ENCODE measurements around the gene FBXO2.

FBXO2 gene, protein sequence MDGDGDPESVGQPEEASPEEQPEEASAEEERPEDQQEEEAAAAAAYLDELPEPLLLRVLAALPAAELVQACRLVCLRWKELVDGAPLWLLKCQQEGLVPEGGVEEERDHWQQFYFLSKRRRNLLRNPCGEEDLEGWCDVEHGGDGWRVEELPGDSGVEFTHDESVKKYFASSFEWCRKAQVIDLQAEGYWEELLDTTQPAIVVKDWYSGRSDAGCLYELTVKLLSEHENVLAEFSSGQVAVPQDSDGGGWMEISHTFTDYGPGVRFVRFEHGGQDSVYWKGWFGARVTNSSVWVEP

DNA sequence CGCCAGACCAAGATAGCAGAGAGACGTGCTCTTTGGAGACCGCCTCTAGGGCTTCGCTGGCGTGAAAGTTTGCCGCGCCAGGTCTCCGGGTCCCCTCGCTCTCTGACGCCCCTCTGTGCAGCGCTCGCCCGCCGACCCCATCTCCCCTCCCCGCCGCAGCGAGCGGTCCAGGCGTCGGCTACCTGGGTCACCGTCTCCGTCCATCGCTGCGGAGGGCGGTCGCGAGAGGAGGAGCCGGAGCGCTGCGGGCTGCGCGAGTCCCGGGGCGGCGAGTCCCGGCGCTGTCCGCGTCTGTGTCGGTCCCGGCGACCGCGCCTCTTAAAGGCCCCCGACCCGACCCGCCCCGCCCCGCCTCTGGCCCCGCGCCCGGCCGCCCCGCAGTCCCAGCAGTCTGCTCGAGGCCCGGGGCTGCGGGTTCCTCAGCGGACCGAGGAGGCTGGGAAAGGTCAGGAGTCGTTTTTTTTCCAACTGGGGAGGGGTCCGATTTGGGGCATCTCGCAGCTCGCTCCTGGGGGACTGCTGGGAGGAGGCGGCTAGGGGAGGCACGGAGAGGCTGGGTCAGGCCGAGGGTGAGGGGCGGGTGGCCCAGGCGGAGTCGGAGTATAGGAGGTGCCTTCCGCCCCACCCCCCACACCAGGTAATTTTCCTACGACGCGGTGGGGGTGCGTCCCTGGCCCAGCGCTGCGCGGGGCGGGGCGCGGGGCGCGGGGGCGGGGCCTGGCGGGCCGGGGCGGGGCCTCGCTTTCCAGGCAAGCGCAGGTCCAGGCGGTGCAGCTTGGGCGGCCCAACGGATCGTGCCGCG lies at the start of gene FBXO2, which contains the start of gene FBXO44:
FBXO2 (minus strand) TSS at position 293 of the 802 bp plus-strand sequence; CDS start at position 204, 89 bp downstream.
FBXO44 (plus strand) TSS at position 741 of the 802 bp plus-strand sequence. CDS start 959 bp downstream, outside the sequence.
- DNase-seq (ENCODE audit: low spot score): no peak

DNA sequence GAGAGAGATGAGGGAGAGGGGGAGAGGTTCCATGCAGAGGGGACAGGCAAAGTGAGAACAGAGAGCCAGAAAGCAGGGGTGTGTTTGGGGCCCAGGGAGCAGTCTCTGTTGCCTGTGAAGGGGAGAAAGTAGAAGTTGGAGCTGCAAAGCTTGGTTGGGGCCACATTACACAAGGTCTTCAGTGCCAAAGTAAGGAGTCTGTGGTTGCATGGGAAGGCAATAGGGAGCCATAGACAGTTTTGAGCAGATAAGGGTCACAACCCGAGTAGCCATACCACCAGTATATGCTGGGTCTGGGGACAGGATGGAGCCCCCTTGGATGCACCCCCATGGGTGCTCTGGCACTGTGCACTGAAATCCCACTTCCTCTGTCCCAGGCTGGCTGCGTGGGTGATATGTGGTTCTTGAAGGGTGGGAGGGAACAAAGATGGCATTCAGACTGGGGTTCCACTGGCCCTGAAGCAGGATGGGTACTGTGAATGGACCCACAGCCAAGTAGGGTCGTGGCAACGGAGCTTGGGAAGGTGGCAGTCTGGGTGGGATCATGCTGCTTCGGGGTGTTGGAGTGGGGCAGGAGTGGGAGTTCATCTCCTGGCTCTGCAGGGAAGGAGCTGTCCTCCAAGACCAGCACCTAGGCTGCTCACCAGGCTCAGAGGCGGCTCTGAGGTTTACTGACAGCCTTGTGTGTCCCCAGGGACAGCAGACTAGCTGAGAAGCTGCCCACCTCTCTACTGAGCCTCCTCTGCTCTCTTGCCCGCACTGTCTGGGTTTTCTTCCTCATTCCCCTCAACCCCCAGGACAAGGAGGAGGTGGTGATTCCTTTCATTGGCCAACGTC lies 49.3 kb upstream of the FBXO2 start:
- no peak for DNase-seq (ENCODE audit: low spot score)

DNA sequence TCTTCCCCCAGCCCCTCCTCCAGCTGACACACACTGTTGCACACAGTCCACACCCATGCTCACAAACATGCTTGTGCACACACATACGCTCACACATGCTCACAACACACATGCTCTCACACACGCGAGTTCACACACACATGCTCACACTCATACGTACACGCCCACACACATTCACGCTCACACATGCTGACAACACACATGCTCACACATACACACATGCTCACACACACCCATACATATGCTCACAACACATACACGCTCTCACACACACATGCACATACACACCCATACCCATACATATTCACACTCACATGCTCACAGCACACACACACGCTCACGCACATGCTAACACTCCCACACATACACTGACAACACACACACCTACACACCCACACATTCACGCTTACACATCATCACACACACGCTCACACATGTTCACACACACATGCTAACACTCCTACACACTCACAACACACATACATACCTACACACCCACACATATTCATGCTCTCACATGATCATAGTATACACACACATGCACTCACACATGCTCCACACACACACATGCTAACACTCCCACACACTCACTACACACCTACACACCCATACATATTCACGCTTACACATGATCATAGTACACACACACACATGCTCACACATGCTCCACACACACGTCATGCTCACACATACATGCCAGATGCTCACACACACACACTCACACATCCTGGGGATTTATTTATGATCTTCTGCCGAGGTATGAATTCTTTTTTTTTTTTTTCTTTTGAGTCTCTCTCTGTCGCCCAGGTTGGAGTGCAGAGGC lies 48.0 kb upstream of the FBXO2 start:
- DNase-seq (ENCODE audit: low spot score): no peak

DNA sequence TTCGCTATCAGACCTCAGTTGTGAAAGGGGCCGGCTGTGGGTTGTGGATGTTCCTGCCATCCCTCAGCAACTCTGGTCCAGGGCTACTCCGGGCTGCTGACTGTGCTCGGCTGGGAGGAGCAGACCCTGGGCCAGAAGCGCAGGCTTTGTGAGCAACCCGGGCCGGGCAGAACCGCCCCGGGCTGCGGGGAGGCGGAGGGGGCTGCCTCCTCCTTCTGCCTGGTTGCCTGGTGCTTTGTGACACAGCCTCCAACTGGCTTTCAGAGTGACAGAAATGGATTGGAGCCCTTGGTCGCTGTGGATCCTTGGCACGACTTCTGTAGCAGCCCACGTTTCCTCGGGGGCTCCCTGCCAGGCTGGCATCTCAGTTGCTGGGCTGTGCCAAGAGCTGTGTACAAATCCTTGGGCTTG lies 47.3 kb upstream of the FBXO2 start:
- DNase-seq (ENCODE audit: low spot score): no peak

DNA sequence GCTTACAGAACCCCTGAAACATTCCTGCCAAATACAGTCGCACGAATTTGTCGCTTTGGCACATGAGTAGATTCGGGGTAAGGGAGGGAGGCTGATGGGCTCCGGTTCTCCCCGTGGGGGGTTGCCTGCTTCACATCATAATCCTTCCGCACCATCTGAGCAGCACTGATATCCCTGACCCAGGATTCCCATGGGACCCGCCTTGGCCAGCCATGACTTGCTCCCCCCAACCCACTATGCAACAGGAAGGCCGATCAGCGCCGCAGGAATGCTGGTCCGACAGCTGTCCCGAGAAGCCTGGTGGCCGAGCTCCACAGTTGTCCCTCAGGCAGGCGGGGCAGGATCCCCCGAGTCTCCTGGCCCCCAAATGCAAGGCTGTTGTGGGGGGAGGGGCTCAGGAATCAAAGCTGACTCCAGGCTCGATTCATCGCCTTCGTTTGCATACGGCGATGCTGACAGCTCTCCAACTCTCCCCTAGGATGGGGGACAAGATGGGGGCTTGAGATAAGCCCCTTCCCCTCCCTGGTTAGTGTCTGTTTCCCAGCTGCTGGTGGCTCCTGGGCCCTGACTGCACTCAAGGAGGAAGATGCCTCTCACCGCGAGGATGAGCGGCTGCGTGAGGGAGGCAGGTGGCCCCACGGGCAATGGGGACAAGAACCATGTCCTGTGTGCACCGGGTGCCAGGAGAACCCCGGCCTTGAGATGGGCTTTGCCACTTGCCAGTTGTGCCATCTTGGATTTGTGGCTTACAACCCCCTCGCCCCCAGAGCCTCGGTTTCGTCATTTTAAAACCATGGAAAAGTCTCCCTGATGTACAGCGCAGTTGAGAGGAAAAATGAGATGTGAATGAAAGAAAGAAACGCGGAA lies 46.6 kb upstream of the FBXO2 start:
- no peak for DNase-seq (ENCODE audit: low spot score)

DNA sequence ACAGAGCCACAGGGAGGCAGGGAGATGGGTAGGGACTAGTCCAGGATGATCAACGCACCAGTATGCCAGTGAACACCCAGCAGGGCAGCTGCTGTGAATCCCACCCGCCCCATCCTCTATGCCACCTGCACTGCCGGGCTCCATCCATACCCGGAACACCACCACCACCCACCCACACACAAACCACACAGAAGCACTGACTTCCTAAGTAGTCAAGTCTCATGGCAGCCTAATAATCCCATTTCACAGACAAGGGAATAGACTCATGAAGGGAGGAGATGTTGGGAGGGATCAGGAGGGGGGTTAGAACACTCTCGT lies 43.6 kb upstream of the FBXO2 start:
- no peak for DNase-seq (ENCODE audit: low spot score)

DNA sequence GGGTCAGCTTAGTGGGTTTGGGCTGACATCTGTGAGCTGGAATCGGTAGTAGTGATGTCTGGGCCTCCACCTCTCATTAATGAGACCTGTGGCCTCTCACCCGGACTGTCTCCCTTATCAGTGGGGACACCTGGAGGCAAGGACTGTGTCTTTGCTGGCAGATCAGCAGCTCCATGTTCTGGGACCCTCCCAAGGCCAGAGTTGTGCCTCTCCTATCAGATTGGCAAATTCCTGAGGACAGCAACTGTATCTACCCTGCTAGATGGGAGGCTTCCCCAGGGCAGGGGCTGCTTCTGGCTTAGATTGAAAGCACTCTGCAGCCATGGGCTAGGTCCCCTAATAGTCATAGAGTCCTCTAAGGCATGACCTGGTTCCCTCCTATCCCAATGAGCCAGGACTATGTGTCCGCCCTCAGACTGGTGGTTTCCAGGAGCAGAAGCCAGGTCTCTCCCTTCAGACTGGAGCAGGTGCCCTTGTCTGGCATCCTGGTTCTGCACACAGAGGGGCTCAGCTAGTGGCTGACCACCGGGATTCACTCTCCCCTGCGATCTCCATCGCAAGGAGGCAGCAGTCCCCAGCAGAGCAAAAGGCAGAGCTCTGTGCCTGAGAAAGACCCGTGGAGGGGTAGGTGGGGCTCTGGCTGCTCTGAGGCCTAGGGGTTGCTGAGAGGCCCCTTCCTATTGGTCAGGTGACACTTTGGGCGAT lies 43.1 kb upstream of the FBXO2 start:
- DNase-seq (ENCODE audit: low spot score): peak; percentile 32

DNA sequence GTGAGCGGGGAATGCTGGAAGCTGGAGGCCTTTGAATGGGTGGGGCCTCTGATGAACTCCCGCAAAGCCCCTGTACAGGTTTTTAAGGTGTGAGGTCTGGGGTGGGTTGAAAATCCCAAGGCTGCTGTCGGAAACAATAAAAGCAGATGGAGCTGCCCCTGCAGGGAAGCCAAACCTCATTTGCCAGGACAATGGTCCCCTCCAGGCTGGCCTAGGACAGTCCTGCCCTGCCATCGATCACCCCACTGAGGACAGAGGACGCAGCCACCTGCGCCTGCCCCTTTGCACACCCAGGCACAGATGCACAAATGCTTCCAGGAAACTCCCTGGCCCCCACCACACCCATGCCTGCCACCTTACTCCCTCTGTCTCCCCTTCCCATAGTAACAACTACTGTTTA lies 41.6 kb upstream of the FBXO2 start:
- no peak for DNase-seq (ENCODE audit: low spot score)

DNA sequence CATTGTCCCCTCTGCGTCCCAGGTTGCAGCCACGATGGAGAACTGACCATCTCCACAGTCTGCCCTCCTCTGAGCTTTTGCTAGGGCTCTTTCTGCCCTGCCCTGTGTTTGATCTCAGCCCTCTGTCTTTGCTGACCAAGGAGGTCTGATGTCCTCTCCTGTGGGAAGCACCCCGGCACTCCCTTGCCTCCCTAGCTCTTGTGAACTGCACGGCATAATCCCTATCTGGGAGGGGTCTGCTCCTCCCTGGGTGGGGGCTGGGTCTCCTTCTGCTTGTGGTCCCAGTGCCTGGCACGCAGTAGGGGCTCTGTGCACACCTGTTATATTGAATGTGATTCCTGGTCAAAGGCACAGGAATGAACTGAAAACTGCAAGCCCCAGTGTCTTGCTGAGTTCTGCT lies 39.7 kb upstream of the FBXO2 start:
- DNase-seq (ENCODE audit: low spot score): no peak

DNA sequence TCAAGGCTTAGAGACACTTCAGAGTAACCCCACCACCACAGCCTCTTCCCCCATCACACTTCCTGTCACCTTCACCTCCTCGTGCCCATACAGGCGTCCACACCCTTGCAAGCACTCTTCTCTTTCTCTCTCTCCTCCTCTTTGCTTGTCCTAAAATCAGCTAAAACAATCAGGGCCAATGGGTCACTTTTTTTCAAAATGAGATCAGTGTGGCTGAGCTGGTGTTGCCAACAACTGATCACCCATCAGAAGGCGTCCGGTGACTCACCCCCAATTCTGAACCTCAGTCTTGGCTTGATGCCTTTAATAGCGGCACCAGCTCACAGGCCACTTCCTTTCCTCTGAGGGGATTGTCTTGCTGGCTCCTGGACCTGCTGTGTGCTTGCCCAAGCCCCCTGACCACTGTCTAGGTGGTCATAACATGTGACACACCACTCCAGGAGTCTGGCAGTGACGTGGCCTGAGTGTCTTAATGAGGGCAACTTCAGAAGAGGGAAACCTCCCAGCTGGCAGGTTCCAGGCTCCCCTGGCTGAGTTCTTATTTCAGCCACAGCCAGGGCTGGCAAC lies 38.9 kb upstream of the FBXO2 start:
- DNase-seq (ENCODE audit: low spot score): no peak

DNA sequence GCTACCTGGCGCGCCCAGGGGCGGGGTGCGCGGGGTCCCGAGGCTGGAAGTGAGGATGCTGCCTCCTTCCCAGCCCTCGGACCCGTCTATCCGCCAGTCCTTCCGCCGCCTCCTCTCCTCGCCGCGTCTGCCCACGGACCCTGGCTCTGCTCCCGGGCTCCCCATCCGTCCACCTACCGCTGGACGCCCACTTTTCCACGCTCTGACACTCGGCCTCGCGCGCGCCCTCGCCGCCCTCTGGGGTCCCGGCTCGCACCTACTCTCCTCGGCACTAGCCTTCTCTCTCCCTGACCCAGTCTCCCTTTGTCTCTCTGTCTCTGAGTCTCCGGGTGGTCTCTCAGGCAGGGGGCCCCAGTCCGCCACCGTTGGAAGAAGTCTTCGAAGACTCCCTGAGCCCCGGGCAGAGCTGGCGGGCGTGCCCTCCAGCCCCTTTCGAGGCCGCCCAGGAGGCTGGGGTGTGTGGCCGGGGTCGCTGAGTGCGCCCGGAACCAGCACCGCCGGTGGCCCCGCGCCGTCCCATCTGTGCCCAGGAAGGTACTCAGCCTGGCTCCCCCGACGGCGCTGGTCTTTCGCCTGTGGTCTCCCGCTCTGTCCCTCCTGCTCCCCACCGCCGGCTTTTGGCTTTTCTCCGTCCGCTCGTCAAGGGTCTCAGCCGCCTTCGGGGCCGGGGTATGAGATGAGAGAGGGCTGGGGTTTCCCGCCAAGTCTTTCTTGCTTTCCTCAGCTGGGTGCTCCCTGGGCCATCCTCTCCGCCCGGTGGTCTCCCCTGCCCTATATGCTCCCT lies 37.9 kb upstream of the FBXO2 start:
- DNase-seq (ENCODE audit: low spot score): no peak

DNA sequence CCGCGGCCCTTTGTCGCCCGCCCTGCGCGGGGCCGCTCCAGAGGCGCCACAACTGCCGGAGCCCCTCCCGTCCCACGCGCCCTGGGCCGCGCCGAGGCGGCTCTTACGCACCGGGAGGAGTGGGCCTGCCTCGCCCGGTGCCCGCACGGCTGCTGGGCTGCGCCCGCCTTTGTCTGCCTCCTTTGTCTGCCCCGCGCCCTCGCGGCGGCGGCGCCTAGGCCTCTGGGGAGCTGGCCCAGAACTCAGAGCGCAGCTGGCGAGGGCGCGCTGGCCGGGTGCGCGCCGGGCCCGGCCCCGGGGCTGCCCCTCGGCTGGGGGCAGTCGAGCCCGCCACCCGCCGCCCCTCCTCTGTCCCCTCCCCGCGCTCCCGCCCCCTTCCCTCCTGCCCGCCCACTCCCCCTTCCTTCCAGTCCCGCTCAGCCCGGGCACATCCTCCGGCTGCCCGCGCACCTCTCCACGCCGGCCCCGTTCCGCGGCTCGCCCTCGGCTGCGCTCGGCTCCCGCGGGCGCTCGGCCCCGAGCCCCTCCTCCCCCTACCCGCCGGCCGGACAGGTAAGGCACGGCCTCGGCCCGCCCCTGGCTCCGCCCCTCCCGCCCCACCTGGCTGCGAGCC lies 37.2 kb upstream of the FBXO2 start, which contains the start of gene DRAXIN:
DRAXIN (plus strand) TSS at position 409 of the 613 bp plus-strand sequence. CDS start 14,549 bp downstream, outside the sequence.
- no peak for DNase-seq (ENCODE audit: low spot score)

DNA sequence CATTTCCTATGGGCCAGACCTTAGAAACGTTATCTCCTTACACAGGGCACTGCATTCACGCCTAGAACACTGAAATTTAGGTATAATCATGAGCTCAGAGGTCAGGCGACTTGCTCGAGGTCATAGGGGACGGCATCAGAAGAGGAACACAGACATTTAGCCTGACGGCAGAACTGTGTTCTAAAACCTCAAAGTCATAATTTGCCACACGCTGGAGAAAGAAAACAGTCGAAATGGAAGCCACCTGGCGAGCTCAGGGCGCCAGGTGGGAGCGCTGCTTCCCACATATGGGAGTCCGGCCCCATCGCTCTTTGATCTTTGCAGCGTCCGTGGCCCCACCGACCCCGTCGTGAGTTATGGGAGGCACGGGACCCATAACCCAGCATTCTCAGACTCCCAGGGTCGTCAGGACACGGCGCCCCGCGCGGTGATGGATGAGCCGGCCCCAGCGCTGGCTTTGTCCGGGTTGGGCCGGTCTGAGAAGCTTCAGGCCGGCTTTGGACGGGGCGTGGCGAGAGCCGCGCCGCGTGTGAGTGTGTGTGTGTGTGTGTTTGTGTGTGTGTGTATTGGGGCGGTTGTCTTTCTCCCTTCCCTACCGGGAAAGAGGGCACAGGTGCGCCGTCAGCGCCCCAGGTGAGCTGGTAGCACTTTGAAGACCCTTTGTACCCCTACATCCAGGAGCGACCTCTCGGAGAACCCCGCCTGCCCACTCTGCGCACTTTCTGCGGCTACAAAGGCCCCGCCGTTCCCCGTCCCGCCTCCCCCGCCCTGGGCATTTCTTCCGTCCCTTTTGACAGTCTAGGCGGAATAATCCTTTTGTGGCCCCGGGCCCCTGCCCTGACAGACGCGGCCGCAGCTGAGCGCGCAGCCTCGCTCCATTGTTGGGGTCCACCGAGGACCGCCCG lies 36.4 kb upstream of the FBXO2 start:
- DNase-seq (ENCODE audit: low spot score): no peak

DNA sequence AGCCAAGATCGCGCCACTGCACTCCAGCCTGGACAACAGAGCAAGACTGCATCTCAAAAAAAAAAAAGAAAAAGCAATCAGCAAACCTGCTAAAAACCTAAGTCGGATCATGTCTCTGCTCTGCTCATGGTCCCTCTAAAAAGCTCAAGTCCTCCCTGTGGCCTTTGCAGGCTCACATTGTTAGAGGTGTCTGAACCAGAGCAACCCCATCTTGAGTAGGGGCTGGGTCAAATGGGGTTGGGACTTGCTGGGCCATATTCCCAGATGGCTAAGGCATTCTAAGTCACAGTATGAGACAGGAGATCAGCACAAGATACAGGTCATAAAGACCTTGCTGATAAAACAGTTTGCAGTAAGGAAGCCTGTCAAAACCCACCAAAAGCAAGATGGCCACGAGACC lies 34.3 kb upstream of the FBXO2 start:
- no peak for DNase-seq (ENCODE audit: low spot score)

DNA sequence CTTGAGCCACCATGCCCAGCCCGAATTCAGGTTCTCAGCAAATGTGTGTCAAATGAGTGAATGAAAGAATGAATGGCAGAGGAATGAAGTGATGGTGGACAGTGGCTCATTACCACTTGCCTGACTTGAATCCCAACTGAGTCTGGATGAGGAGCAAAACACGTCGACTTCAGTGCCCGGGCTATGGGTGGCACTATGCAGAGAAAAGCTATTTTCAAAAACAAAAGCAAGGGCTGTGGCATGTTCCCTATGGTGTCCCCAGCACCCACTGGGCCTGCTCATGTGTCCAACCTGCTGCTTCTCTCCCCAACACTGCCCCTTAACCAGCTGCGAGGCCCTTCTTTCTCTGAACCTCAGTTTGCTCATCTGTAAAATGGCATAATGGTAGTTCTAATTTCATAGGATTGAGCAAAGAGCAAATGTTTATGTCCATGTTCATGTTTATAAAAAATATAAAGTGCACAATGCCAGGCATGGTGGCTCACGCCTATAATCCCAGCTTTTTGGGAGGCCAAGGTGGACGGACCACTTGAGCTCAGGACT lies 31.1 kb upstream of the FBXO2 start:
- DNase-seq (ENCODE audit: low spot score): no peak

DNA sequence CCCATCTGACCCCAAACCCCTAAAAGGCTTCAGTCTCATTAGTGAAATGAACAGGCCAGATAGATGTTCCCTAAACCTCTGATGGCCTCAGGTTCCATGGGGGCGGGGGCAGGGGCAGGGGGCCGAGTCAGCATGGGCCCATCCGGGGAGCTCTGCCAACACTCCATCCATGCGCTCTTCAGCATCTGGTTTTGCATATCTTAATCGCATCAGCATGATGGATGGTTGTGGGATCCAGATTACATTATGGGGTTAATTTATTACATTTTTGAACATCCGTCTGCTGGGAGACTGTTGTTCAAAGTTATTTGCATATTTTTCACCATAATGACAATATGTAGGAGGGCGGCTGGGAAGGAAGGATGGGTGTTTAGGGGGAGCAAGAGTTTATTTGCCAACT lies 29.8 kb upstream of the FBXO2 start:
- DNase-seq (ENCODE audit: low spot score): no peak

DNA sequence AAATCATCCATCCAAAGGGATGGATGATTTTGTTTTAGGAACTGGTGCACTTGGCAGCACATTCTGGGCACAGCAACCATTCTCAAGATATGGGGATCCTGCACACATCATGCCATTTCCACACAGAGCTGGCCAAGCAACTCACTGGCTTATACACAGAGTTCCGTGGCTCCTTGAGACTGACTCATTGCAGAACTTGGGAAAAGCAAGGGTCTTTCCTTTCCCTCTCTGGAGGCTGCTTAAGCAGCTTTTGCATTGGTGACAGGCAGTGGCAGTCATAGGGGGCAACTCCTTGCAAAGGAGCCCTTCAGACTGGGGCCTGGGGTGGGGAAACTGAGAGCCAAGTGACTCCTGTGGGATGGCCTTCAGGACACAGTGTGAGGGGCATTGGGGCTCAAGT lies 28.6 kb upstream of the FBXO2 start:
- DNase-seq (ENCODE audit: low spot score): no peak

Measured in hematopoietic multipotent progenitor cell treated with erythropoietin and hydrocortisone succinate and interleukin-3 and kit ligand, for 17 days (in vitro differentiated cells).